ENCODE data around the gene SMCO2.

GRCh38 chr12:27431185-27431584, 15.4 kb upstream of the SMCO2 start:
- TF ChIP-seq CTCF (IDR thresholded peaks at IDR 0.05 in 8 of 11, conservative IDR thresholded peaks at IDR 0.05 in 3 of 11) (no peak), POLR2A (IDR thresholded peaks at IDR 0.05) (no peak), POLR2AphosphoS5 (IDR thresholded peaks at IDR 0.05) (no peak)
